BE2C (cell line): ENCODE data around the gene SIM2.

Experiments used
- DNase-seq: peaks from one replicate; pipeline ENCODE4 v3.0.0-alpha.2; 2020
- H3K27me3 ChIP-seq: fragments of 250-450 bp; sonication (Bioruptor Pico); 2 replicates; pipeline ENCODE4 v1.5.1; 2020; ENCODE audit warnings: mild to moderate bottlenecking
- H3K36me3 ChIP-seq: fragments of 250-450 bp; sonication (Bioruptor Pico); 2 replicates; pipeline ENCODE4 v1.5.1; 2020; ENCODE audit warnings: mild to moderate bottlenecking
- H3K4me1 ChIP-seq: fragments of 250-450 bp; sonication (Bioruptor Pico); 2 replicates; pipeline ENCODE4 v1.5.1; 2020
- H3K4me3 ChIP-seq: 2 replicates; pipeline ENCODE4 v1.5.1; 2011; ENCODE audit warnings: low read depth, low read length
- H3K9me3 ChIP-seq: fragments of 250-450 bp; sonication (Bioruptor Pico); 2 replicates; pipeline ENCODE4 v1.5.1; 2020
- CTCF ChIP-seq: IDR thresholded peaks from 2 replicates; pipeline ENCODE4 v1.5.1; 2012; ENCODE audit warnings: mild to moderate bottlenecking, low read depth, low read length

SIM2 gene

GRCh38 chr21:36672737-36673136 lies 26.2 kb upstream of the SIM2 start:
- Histone ChIP-seq H3K27me3 (peaks cover 21% of the 10 kb centered on the region), H3K4me1 (no peaks in the 10 kb centered on the region), H3K36me3 (no peaks in the 10 kb centered on the region), H3K9me3 (no peaks in the 10 kb centered on the region), H3K4me3 (no peak overlapping the region)
- no peak for TF ChIP-seq CTCF
- DNase-seq: no peak

GRCh38 chr21:36676039-36676950 lies 22.6 kb upstream of the SIM2 start:
- DNase-seq: no peak
- H3K27me3 ChIP-seq: peaks cover 20% of the 10 kb centered on the region
- no peak overlapping the region for H3K4me3 ChIP-seq
- no peaks in the 10 kb centered on the region for H3K4me1 ChIP-seq
- H3K9me3 ChIP-seq: no peaks in the 10 kb centered on the region
- no peaks in the 10 kb centered on the region for H3K36me3 ChIP-seq
- TF ChIP-seq CTCF: no peak

- Histone ChIP-seq H3K36me3 (no peaks in the 10 kb centered on the region), H3K9me3 (no peaks in the 10 kb centered on the region), H3K27me3 (peaks cover 22% of the 10 kb centered on the region), H3K4me3 (no peak overlapping the region), H3K4me1 (no peaks in the 10 kb centered on the region)
- no peak for TF ChIP-seq CTCF
- no peak for DNase-seq
Measured at GRCh38 chr21:36677443-36677842, 21.5 kb upstream of the SIM2 start.

GRCh38 chr21:36678538-36678937 lies 20.4 kb upstream of the SIM2 start:
- TF ChIP-seq CTCF: no peak
- no peak for DNase-seq
- Histone ChIP-seq H3K36me3 (no peaks in the 10 kb centered on the region), H3K27me3 (peaks cover 33% of the 10 kb centered on the region), H3K9me3 (no peaks in the 10 kb centered on the region), H3K4me3 (no peak overlapping the region), H3K4me1 (no peaks in the 10 kb centered on the region)

- no peak for DNase-seq
- no peaks in the 10 kb centered on the region for H3K9me3 ChIP-seq
- peaks cover 37% of the 10 kb centered on the region for H3K27me3 ChIP-seq
- no peak for TF ChIP-seq CTCF
- H3K4me1 ChIP-seq: no peaks in the 10 kb centered on the region
- H3K36me3 ChIP-seq: no peaks in the 10 kb centered on the region
- no peak overlapping the region for H3K4me3 ChIP-seq
Measured at GRCh38 chr21:36681117-36681631, 17.7 kb upstream of the SIM2 start.
